ENCODE data around the gene SLC8A1. TPM values are rescaled to one million over a fixed set of nuclear protein-coding genes. Genes with fewer than 3 reads are reported as not detected.

The SLC8A1 gene
- total and polyA plus RNA-seq, 10 of the 15 experiments (the other 5 are each of a cell fraction or from before 2014, with no cell fraction given), result under 0.01 to 1.2 (median 0.01) TPM; not detected in 3

DNA sequence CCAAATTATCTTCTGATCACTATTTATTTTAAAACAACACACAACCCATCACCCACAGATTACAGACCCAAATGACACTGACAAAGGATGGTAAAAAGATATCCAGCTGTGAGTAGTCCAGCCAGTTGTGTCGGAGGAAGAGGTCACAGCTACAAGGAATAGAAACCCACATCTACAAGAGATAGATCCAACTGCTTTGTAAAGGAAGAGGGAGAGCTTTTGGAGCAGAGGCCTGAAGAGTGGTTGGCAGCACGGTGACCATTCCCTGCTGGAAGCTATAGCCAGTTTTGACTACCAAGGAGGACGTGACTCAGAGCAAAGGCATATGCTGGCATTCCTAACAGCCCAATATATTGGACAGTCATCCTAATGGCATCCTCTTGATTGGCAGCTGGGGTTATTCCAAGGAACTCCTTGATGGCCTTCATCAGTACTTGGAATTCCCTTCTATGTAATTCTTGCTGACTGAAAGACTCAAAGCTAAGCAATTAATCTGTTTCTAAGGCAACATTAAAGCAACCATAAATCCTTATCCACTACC lies 17.1 kb downstream of the SLC8A1 start:
- DNase-seq (ENCODE audit: low read depth, low spot score), result no peak
- Histone ChIP-seq H3K9me3 (replicated peaks; ENCODE audit: control insufficient read depth, insufficient read depth, low read length) (no peaks in the 10 kb centered on the region), H3K4me1 (ENCODE audit: control insufficient read depth, insufficient read depth, low read length) (no peaks in the 10 kb centered on the region), H3K27me3 (replicated peaks in 1 of 2; ENCODE audit: control insufficient read depth in 2 of 2, insufficient read depth in 2 of 2, low read length in 1 of 2) (no peaks in the 10 kb centered on the region; a peak in 1 of 4 replicates), H3K36me3 (ENCODE audit: control insufficient read depth in 2 of 2, insufficient read depth in 2 of 2, low read length in 1 of 2) (no peaks in the 10 kb centered on the region), H3K27ac (ENCODE audit: control insufficient read depth, insufficient read depth) (no peak overlapping the region), H3K9ac (ENCODE audit: control insufficient read depth, insufficient read depth, low read length) (no peak overlapping the region), H3K4me3 (no peak overlapping the region), H4K20me1 (ENCODE audit: control insufficient read depth, insufficient read depth) (no peaks in the 10 kb centered on the region), H2AFZ (ENCODE audit: control insufficient read depth, low read depth, low read length) (no peak overlapping the region), H3K79me2 (ENCODE audit: control insufficient read depth, insufficient read depth, low read length) (no peaks in the 10 kb centered on the region), H3K4me2 (ENCODE audit: control insufficient read depth, insufficient read depth) (no peak overlapping the region)
- no peak for FAIRE-seq
- RAD21 ChIA-PET (ENCODE audit: unreplicated experiment), result no interaction called here
- ATAC-seq, result no peak
- intact Hi-C loops (cut with micrococcal nuclease; ENCODE audit: unreplicated experiment), result no loop called here
- POLR2A ChIA-PET, result no interaction called here
- TF ChIP-seq MEF2A (IDR thresholded peaks at IDR 0.05; ENCODE audit: insufficient read depth, low read depth, low read length) (no peak), ZNF207 (IDR thresholded peaks at IDR 0.05; ENCODE audit: borderline replicate concordance) (no peak)
- 0% methylated on average over 3 of the region's 3 CpGs for WGBS (ENCODE audit: insufficient coverage, insufficient replicate concordance, low lambda C conversion rate, missing lambda C conversion rate)
- in situ Hi-C loops (cut with MboI), result no loop called here
- SMC1A ChIA-PET (ENCODE audit: uncharacterized antibody, unreplicated experiment), result no interaction called here
- CTCF ChIA-PET, result no interaction called here
- no TSS peak for BruUV-seq (replicated peaks)

DNA sequence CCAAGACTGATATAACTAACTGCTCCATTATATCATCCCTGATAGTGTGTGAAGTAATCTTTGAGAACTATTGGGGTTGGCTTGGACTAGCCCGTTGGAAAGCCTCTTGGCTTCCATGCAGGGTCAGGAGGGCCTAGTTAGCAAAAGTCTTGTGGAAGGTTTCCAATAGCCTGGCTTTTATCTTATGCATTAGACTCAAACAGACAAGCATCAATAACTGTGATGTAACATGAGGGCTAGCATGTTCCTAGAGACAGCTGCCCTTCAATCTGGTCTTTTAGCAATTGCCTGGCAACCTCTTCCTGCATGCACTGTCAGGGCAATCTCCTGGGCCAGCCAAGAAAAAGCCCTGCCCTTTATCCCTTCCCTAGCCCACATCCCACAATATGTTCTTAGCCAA lies 18.2 kb downstream of the SLC8A1 start:
- SMC1A ChIA-PET (ENCODE audit: uncharacterized antibody, unreplicated experiment), result no interaction called here
- in situ Hi-C loops (cut with MboI), result no loop called here
- TF ChIP-seq, protein P1, sequence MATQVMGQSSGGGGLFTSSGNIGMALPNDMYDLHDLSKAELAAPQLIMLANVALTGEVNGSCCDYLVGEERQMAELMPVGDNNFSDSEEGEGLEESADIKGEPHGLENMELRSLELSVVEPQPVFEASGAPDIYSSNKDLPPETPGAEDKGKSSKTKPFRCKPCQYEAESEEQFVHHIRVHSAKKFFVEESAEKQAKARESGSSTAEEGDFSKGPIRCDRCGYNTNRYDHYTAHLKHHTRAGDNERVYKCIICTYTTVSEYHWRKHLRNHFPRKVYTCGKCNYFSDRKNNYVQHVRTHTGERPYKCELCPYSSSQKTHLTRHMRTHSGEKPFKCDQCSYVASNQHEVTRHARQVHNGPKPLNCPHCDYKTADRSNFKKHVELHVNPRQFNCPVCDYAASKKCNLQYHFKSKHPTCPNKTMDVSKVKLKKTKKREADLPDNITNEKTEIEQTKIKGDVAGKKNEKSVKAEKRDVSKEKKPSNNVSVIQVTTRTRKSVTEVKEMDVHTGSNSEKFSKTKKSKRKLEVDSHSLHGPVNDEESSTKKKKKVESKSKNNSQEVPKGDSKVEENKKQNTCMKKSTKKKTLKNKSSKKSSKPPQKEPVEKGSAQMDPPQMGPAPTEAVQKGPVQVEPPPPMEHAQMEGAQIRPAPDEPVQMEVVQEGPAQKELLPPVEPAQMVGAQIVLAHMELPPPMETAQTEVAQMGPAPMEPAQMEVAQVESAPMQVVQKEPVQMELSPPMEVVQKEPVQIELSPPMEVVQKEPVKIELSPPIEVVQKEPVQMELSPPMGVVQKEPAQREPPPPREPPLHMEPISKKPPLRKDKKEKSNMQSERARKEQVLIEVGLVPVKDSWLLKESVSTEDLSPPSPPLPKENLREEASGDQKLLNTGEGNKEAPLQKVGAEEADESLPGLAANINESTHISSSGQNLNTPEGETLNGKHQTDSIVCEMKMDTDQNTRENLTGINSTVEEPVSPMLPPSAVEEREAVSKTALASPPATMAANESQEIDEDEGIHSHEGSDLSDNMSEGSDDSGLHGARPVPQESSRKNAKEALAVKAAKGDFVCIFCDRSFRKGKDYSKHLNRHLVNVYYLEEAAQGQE (IDR thresholded peaks at IDR 0.05; ENCODE audit: low read depth, low read length), result no peak
- TF ChIP-seq CHD2 (IDR thresholded peaks at IDR 0.05; ENCODE audit: borderline replicate concordance, low read depth, low read length) (no peak), CBX3 (IDR thresholded peaks at IDR 0.05; ENCODE audit: borderline replicate concordance, low read depth) (no peak), STAT1 (conservative IDR thresholded peaks at IDR 0.05) (no peak), TCF12 (IDR thresholded peaks at IDR 0.05; ENCODE audit: low read depth, low read length) (no peak), NR2C1 (IDR thresholded peaks at IDR 0.05) (no peak), DPF2 (IDR thresholded peaks at IDR 0.05) (no peak), STAT3 (IDR thresholded peaks at IDR 0.05; ENCODE audit: low read depth, low read length) (no peak), CHD4 (IDR thresholded peaks at IDR 0.05) (no peak), NFYA (IDR thresholded peaks at IDR 0.05; ENCODE audit: borderline replicate concordance, low read depth, low read length) (no peak), YBX1 (IDR thresholded peaks at IDR 0.05) (no peak)
- TF ChIP-seq, protein P2, sequence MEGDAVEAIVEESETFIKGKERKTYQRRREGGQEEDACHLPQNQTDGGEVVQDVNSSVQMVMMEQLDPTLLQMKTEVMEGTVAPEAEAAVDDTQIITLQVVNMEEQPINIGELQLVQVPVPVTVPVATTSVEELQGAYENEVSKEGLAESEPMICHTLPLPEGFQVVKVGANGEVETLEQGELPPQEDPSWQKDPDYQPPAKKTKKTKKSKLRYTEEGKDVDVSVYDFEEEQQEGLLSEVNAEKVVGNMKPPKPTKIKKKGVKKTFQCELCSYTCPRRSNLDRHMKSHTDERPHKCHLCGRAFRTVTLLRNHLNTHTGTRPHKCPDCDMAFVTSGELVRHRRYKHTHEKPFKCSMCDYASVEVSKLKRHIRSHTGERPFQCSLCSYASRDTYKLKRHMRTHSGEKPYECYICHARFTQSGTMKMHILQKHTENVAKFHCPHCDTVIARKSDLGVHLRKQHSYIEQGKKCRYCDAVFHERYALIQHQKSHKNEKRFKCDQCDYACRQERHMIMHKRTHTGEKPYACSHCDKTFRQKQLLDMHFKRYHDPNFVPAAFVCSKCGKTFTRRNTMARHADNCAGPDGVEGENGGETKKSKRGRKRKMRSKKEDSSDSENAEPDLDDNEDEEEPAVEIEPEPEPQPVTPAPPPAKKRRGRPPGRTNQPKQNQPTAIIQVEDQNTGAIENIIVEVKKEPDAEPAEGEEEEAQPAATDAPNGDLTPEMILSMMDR (IDR thresholded peaks at IDR 0.05 in 2 of 3, conservative IDR thresholded peaks at IDR 0.05 in 1 of 3; ENCODE audit: control insufficient read depth in 2 of 3, extremely low read depth in 1 of 3, insufficient read depth in 1 of 3, low read depth in 3 of 3, low read length in 3 of 3), result no peak

More for the DNA sequence above, 18.2 kb downstream of the SLC8A1 start:
- ATAC-seq, result no peak
- Histone ChIP-seq H2AFZ (ENCODE audit: control insufficient read depth, low read depth, low read length) (no peak overlapping the region), H3K4me1 (ENCODE audit: control insufficient read depth, insufficient read depth, low read length) (no peaks in the 10 kb centered on the region), H3K27me3 (replicated peaks in 1 of 2; ENCODE audit: control insufficient read depth in 2 of 2, insufficient read depth in 2 of 2, low read length in 1 of 2) (no peaks in the 10 kb centered on the region; a peak in 1 of 4 replicates), H3K27ac (ENCODE audit: control insufficient read depth, insufficient read depth) (no peak overlapping the region), H3K4me2 (ENCODE audit: control insufficient read depth, insufficient read depth) (no peak overlapping the region), H3K9me3 (replicated peaks; ENCODE audit: control insufficient read depth, insufficient read depth, low read length) (no peaks in the 10 kb centered on the region), H3K4me3 (no peak overlapping the region), H3K9ac (ENCODE audit: control insufficient read depth, insufficient read depth, low read length) (no peak overlapping the region), H3K36me3 (ENCODE audit: control insufficient read depth in 2 of 2, insufficient read depth in 2 of 2, low read length in 1 of 2) (no peaks in the 10 kb centered on the region), H3K79me2 (ENCODE audit: control insufficient read depth, insufficient read depth, low read length) (no peaks in the 10 kb centered on the region), H4K20me1 (ENCODE audit: control insufficient read depth, insufficient read depth) (no peaks in the 10 kb centered on the region)
- RAD21 ChIA-PET (ENCODE audit: unreplicated experiment), result no interaction called here
- intact Hi-C loops (cut with micrococcal nuclease; ENCODE audit: unreplicated experiment), result no loop called here
- no peak for DNase-seq (ENCODE audit: low read depth, low spot score)
- POLR2A ChIA-PET, result no interaction called here
- BruUV-seq (replicated peaks), result no TSS peak
- FAIRE-seq, result no peak
- 12% methylated on average over 1 of the region's 1 CpG for WGBS (ENCODE audit: insufficient coverage, insufficient replicate concordance, low lambda C conversion rate, missing lambda C conversion rate)
- CTCF ChIA-PET, result no interaction called here

Measured in GM12878 (cell line).